HG03175 (cell line): ENCODE results near the gene HEXB.
"Not testable (repeated sequence)": the region's sequence is repeated elsewhere in the genome, so short reads cannot be mapped to it uniquely, and the experiment has no call there.

Experiments used
- ATAC-seq: cut with Tn5 transposase; IDR thresholded peaks from one replicate; pipeline ENCODE4 v1.9.1; 2021; ENCODE audit warnings: mild to moderate bottlenecking, moderate library complexity; ENCODE audit not compliant: unreplicated experiment

The HEXB gene

GRCh38 chr5:74657165-74657564 is 27.9 kb upstream of the HEXB start:
- ATAC-seq: no peak

- ATAC-seq: no peak
Observed at GRCh38 chr5:74659172-74659571, 25.9 kb upstream of the HEXB start.

- no peak for ATAC-seq
Observed at GRCh38 chr5:74660140-74660539, 24.9 kb upstream of the HEXB start.

GRCh38 chr5:74660873-74661272 is 24.2 kb upstream of the HEXB start:
- ATAC-seq: no peak

GRCh38 chr5:74664551-74664950 is 20.5 kb upstream of the HEXB start:
- no peak for ATAC-seq

GRCh38 chr5:74665273-74665672 is 19.8 kb upstream of the HEXB start:
- ATAC-seq: no peak

GRCh38 chr5:74665816-74666215 is 19.2 kb upstream of the HEXB start:
- ATAC-seq: no peak

GRCh38 chr5:74667396-74667795 is 17.6 kb upstream of the HEXB start:
- ATAC-seq: no peak

- ATAC-seq: no peak
Observed at GRCh38 chr5:74669821-74670220, 15.2 kb upstream of the HEXB start.

GRCh38 chr5:74670396-74671038 is 14.5 kb upstream of the HEXB start:
- no peak for ATAC-seq

GRCh38 chr5:74672215-74672877 is 12.7 kb upstream of the HEXB start:
- ATAC-seq: no peak

GRCh38 chr5:74673011-74673790 is 11.8 kb upstream of the HEXB start:
- no peak for ATAC-seq

GRCh38 chr5:74676466-74676865 is 8.6 kb upstream of the HEXB start:
- ATAC-seq: not testable (repeated sequence)

- not testable (repeated sequence) for ATAC-seq
Observed at GRCh38 chr5:74678123-74678522, 6.9 kb upstream of the HEXB start.

GRCh38 chr5:74679300-74679699 is 5.7 kb upstream of the HEXB start:
- ATAC-seq: not testable (repeated sequence)

GRCh38 chr5:74679966-74680365 is 5.1 kb upstream of the HEXB start:
- no peak for ATAC-seq

- peak; percentile 73 for ATAC-seq
Observed at GRCh38 chr5:74685979-74686631, 1.1 kb downstream of the HEXB start.

GRCh38 chr5:74686962-74687751 is 2.1 kb downstream of the HEXB start:
- no peak for ATAC-seq

GRCh38 chr5:74693191-74693590 is 8.2 kb downstream of the HEXB start:
- ATAC-seq: no peak

- no peak for ATAC-seq
Observed at GRCh38 chr5:74717596-74717995, 32.6 kb downstream of the HEXB start.

GRCh38 chr5:74722271-74722670 is 37.2 kb downstream of the HEXB start:
- ATAC-seq: no peak
